A172 (cell line): ENCODE measurements around the gene TRIM21. TPM values are rescaled to one million over a fixed set of nuclear protein-coding genes. Genes with fewer than 3 reads are reported as not detected.

Experiments used
- total RNA-seq: library from RNA; depleted of rRNA; stranded (reverse); fragments of >200 nt; shearing (Covaris generic); gene quantifications from 2 replicates; pipeline ENCODE4 v1.2.3, GENCODE V29; 2014; rRNA removed

TRIM21 gene
- total RNA-seq, 1 experiment from 2014 or later, result 24.7 TPM

Other genes starting within 250 kb of the TRIM21 start
- not detected in 2 replicates for gene OR52B4, start 25.3 kb downstream of the TRIM21 start, total RNA-seq
- gene OR52K2, start 55.6 kb upstream of the TRIM21 start, total RNA-seq, result not detected in 2 replicates
- gene OR52K1, start 88.9 kb upstream of the TRIM21 start, total RNA-seq, result not detected in 2 replicates
- gene OR52M1, start 151.5 kb upstream of the TRIM21 start, total RNA-seq, result not detected in 2 replicates
- not detected in 2 replicates for gene OR52I2, start 188.0 kb upstream of the TRIM21 start, total RNA-seq
- not detected in 2 replicates for gene OR52I1, start 200.3 kb upstream of the TRIM21 start, total RNA-seq
- gene TRIM68, start 214.5 kb upstream of the TRIM21 start, total RNA-seq, result 10.3 and 10.8 TPM in 2 replicates
- gene OR51D1, start 243.8 kb upstream of the TRIM21 start, total RNA-seq, result not detected in 2 replicates